ENCODE results near the gene RXFP3. TPM values are rescaled to one million over a fixed set of nuclear protein-coding genes. Genes with fewer than 3 reads are reported as not detected.
"Not testable (repeated sequence)": the region's sequence is repeated elsewhere in the genome, so short reads cannot be mapped to it uniquely, and the experiment has no call there.

RXFP3 gene
- total RNA-seq, 1 donor from 2014 or later, result not detected

GRCh38 chr5:33914844-33915243 is 21.3 kb upstream of the RXFP3 start:
- peaks cover 36% of the 10 kb centered on the region for H3K9me3 Mint-ChIP-seq (ENCODE audit: unreplicated experiment)
- not testable (repeated sequence) for FAIRE-seq; H3K36me3 ChIP-seq (ENCODE audit: insufficient read depth, low read length); H3K4me2 ChIP-seq (ENCODE audit: low read length); H3K27me3 Mint-ChIP-seq (ENCODE audit: low read depth, unreplicated experiment); H3K27me3 ChIP-seq (ENCODE audit: insufficient read depth, low read length); H3K4me1 Mint-ChIP-seq (ENCODE audit: low read depth, unreplicated experiment); H3K27ac Mint-ChIP-seq (ENCODE audit: unreplicated experiment); H3K27ac ChIP-seq (ENCODE audit: low read depth, low read length); H4K20me1 ChIP-seq (ENCODE audit: insufficient read depth, low read length); H3K9ac ChIP-seq (ENCODE audit: low read length); H3K4me3 Mint-ChIP-seq (ENCODE audit: unreplicated experiment); H3K9me3 ChIP-seq (ENCODE audit: insufficient read depth, low read depth, low read length); H3K79me2 ChIP-seq (ENCODE audit: insufficient read depth, low read length); H3K4me1 ChIP-seq (ENCODE audit: insufficient read depth, low read length); H3K4me3 ChIP-seq (ENCODE audit: insufficient read depth, low read depth, low read length); H2AFZ ChIP-seq (ENCODE audit: low read depth, low read length); DNase-seq (ENCODE audit: low read depth); H3K36me3 Mint-ChIP-seq (ENCODE audit: low read depth, unreplicated experiment)

GRCh38 chr5:33921002-33921401 is 15.2 kb upstream of the RXFP3 start:
- Histone ChIP-seq H3K4me2 (ENCODE audit: low read length) (no peak overlapping the region), H3K79me2 (ENCODE audit: insufficient read depth, low read length) (no peaks in the 10 kb centered on the region), H3K36me3 (ENCODE audit: insufficient read depth, low read length) (no peaks in the 10 kb centered on the region), H2AFZ (ENCODE audit: low read depth, low read length) (no peak overlapping the region), H3K27ac (ENCODE audit: low read depth, low read length) (no peak overlapping the region), H3K4me1 (ENCODE audit: insufficient read depth, low read length) (no peaks in the 10 kb centered on the region), H3K9ac (ENCODE audit: low read length) (no peak overlapping the region), H3K9me3 (ENCODE audit: insufficient read depth, low read depth, low read length) (no peaks in the 10 kb centered on the region), H4K20me1 (ENCODE audit: insufficient read depth, low read length) (no peaks in the 10 kb centered on the region), H3K4me3 (ENCODE audit: insufficient read depth, low read depth, low read length) (no peak overlapping the region), H3K27me3 (ENCODE audit: insufficient read depth, low read length) (no peaks in the 10 kb centered on the region)
- Mint-ChIP-seq H3K9me3 (ENCODE audit: unreplicated experiment) (peaks cover 26% of the 10 kb centered on the region), H3K4me3 (ENCODE audit: unreplicated experiment) (no peak overlapping the region), H3K27me3 (ENCODE audit: low read depth, unreplicated experiment) (peaks cover 4% of the 10 kb centered on the region), H3K4me1 (ENCODE audit: low read depth, unreplicated experiment) (peaks cover 7% of the 10 kb centered on the region), H3K36me3 (ENCODE audit: low read depth, unreplicated experiment) (no peaks in the 10 kb centered on the region), H3K27ac (ENCODE audit: unreplicated experiment) (no peak overlapping the region)
- no peak for TF ChIP-seq EZH2 (IDR thresholded peaks at IDR 0.05; ENCODE audit: insufficient read depth, low read length)
- no peak for TF ChIP-seq CTCF (IDR thresholded peaks at IDR 0.05; ENCODE audit: insufficient read depth, low read depth, low read length)
- DNase-seq (ENCODE audit: low read depth) (no peak), FAIRE-seq (no peak)

DNA sequence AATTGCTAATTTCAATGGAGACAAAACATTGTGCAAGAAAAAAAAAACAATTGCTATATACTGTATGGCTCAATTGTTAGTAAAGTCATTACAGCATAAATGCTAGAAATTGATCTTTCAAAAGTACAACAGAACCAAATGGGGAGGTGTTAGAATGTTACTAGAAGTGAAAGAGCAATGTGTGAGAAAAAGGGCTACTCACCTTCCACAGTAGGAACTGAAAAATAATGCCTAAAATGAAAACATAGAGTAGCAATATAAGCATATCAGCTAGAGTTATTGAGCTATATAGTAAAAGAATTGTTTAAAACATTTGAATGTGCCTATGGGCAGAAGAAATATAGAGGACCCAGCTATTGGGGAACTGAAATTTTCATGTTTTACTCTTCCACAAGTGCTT is 10.9 kb upstream of the RXFP3 start:
- FAIRE-seq, result no peak
- Mint-ChIP-seq H3K36me3 (ENCODE audit: low read depth, unreplicated experiment) (no peaks in the 10 kb centered on the region), H3K4me3 (ENCODE audit: unreplicated experiment) (no peak overlapping the region), H3K4me1 (ENCODE audit: low read depth, unreplicated experiment) (peaks cover 7% of the 10 kb centered on the region), H3K27me3 (ENCODE audit: low read depth, unreplicated experiment) (peaks cover 2% of the 10 kb centered on the region), H3K27ac (ENCODE audit: unreplicated experiment) (no peak overlapping the region), H3K9me3 (ENCODE audit: unreplicated experiment) (no peaks in the 10 kb centered on the region)
- Histone ChIP-seq H3K9me3 (ENCODE audit: insufficient read depth, low read depth, low read length) (no peaks in the 10 kb centered on the region), H3K27me3 (ENCODE audit: insufficient read depth, low read length) (no peaks in the 10 kb centered on the region), H4K20me1 (ENCODE audit: insufficient read depth, low read length) (no peaks in the 10 kb centered on the region), H3K36me3 (ENCODE audit: insufficient read depth, low read length) (no peaks in the 10 kb centered on the region), H3K4me2 (ENCODE audit: low read length) (no peak overlapping the region), H3K79me2 (ENCODE audit: insufficient read depth, low read length) (no peaks in the 10 kb centered on the region), H3K4me1 (ENCODE audit: insufficient read depth, low read length) (no peaks in the 10 kb centered on the region), H3K4me3 (ENCODE audit: insufficient read depth, low read depth, low read length) (no peak overlapping the region), H2AFZ (ENCODE audit: low read depth, low read length) (no peak overlapping the region), H3K9ac (ENCODE audit: low read length) (no peak overlapping the region), H3K27ac (ENCODE audit: low read depth, low read length) (no peak overlapping the region)
- no peak for DNase-seq (ENCODE audit: low read depth)
- TF ChIP-seq CTCF (IDR thresholded peaks at IDR 0.05; ENCODE audit: insufficient read depth, low read depth, low read length) (no peak), EZH2 (IDR thresholded peaks at IDR 0.05; ENCODE audit: insufficient read depth, low read length) (no peak)

Measured in astrocyte (in vitro differentiated cells and primary cell).